Stimulated activated CD8-positive, alpha-beta memory T cell treated with anti-CD3 and anti-CD28 coated beads, Interleukin-12 subunit alpha, Interleukin-12 subunit beta, amount 100 ng/mL, for 4 hours (primary cell): ENCODE results near the gene LRRIQ3.
A peak's percentile ranks its signal among the peaks of the same experiment; 100 is the strongest.
"Not testable (repeated sequence)": the region's sequence is repeated elsewhere in the genome, so short reads cannot be mapped to it uniquely, and the experiment has no call there.

Experiments used
- DNase-seq: peaks from one replicate; pipeline ENCODE4 v3.0.0-alpha.2; 2020; ENCODE audit warnings: low read depth

LRRIQ3 gene, protein sequence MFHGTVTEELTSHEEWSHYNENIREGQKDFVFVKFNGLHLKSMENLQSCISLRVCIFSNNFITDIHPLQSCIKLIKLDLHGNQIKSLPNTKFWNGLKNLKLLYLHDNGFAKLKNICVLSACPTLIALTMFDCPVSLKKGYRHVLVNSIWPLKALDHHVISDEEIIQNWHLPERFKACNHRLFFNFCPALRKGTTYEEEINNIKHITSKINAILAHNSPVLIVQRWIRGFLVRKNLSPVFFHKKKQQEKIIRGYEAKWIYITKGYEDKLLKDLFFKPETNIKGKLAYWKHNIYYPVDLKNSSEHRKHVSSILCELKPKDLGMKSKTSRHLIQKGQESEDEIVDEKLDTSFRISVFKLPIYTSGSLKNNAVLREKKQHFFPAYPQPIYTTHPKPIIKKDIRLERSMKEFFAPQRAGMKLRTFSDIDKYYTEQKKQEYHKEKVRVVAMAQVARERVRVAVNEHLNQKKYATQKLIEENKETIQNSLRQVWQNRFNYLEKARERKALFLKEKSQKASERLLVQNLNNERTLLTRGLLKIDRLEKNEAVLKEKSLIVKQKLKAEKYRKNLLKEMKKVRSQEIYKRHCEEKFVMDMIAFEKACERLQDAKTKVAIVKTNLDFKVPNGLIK

DNA sequence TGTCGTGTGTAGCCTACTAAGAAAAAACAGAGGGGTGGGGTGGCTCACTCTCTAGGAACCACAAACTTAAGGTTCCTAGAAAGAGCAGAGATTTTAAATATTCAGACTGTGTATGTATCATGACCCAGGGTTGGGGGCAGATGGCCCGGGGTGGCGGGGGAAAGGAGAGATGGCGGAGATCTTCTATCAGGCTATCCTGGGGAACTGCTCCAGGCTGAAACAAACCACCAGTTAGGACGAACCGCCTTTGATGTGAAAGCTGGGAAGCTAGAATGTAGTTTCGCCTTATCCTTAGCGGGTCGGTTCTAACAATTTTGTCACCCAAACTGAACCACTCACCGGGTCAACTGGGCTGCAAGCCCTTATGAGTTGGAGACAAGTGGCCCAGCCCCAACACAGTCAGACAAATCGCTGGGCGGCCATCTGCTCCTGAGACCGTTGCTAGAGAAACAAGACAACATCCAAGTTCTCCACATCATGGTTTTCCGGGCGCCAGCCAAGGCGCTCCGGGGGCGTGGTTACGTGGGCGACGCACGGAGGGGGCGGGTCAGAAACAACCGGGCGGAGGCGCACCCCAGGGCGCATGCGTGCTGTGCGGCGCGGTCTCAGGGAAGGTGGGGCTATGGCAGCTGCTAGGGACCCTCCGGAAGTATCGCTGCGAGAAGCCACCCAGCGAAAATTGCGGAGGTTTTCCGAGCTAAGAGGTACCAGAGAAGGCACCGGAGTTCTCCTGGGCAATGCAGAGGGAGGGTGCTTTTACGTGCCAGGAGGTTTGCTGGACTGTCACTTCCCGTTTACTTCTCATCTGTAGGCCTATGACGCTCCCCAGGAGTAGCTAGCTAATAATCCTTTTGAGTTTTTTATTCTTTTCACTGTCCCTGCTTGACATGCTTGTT, at the start of gene LRRIQ3, which contains the start of gene FPGT:
TSS of gene LRRIQ3 (minus strand) at position 520 of the 896 bp plus-strand sequence. CDS start 14,492 bp downstream, outside the sequence.
TSS of gene FPGT (plus strand) at position 586 of the 896 bp plus-strand sequence. CDS start at position 623, 37 bp downstream.
- DNase-seq = peak; percentile 92

DNA sequence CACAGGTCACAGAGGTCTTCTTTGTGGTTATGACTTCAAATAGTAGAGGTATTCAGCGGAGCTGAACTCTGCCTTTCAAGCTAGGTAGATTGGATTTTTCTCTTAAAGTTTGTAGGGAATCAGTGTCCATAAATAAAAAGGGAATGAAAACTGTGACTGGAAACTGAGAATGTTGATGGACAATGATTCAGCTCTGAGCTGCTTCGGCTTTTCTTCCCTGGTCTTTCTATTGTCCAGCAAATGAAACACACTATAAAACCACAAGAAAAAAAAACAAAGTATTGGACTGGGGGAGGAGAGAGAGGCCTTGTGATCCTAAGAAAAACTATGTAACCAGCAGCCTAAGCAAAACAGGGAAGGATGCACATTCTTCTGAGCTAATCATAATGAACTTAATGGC, 48.3 kb upstream of the LRRIQ3 start:
- no peak for DNase-seq

DNA sequence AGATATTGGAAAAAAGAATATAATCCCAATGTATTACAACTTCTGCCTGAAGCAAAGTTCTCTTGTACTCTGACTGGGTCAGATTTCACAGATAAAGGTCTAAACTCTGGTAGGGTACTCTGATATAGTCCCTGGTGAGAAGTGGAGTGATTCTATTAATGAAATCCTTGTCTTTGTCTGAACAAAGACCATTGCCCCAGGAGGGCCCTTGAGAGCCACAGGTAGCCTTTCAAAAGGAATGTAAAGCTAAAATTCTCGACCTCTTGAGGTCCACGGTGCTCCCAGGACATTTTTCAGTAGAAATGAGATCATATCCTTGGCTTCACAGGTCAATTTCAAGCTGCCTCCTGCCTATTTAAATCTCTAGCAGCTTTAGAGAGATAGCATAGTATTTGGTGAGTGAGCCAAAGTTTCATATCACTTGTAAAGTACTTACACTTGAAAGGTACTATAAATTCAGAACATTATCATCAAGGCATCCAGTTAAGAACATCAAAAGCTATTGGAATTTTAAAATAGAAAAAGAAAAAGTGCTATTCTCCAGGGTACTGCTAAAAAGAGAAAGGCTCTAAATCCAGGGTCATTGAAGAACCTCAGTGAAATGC, 47.3 kb upstream of the LRRIQ3 start:
- DNase-seq = no peak

DNA sequence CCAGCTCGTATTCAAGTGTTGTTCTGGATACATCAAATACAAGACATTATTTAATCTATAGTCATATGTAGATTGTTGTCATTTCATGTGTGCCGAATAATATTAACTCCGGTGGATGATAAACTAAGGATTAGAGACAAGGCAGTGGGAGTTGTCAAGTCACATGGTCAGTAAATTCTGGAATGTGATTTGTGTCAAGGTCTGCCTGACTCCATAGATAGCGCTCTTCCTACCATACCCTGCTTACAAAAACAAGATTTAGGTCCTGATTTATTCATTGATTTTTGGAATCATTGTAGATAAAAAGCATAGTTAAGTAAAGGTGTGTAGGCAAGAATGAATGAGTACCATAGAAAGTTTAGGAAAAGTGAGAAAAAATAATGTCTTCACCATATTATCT, 39.8 kb upstream of the LRRIQ3 start:
- no peak for DNase-seq

DNA sequence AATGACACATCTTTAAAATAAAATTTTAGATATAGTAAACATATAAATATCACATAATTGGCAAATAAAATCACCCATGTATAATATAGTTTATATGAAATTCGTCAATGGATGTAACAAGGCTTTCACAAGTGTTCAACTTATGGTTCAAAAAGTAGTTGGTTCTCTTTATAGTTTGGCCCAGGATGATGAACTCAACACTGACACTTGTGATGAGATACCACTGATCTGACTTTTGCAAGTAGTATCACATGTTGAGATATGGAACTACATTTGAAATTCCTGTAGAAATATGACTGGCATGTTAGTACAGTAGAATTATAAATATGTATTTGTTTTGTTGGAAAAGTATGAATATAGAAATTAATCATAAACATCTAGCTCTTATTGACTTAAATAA, 39.1 kb upstream of the LRRIQ3 start:
- DNase-seq = no peak

DNA sequence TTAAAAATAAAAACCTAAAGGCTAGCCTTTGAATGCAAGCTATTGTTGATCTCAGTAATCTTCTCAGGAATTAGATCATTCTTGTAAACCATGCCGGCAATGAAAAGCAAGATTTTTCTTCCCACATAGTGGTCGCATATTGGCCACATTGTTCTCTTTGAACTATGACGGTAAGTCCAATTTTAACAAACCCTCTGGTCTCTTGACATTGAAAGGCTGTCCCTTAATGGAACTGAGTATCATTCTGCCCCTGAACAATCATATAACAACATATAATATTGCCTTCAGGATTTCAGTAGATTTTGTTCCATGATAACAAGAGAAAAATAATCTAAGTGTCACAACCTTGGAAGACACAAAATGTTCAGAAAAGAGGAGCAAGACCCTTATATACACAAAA, 38.5 kb upstream of the LRRIQ3 start:
- no peak for DNase-seq

DNA sequence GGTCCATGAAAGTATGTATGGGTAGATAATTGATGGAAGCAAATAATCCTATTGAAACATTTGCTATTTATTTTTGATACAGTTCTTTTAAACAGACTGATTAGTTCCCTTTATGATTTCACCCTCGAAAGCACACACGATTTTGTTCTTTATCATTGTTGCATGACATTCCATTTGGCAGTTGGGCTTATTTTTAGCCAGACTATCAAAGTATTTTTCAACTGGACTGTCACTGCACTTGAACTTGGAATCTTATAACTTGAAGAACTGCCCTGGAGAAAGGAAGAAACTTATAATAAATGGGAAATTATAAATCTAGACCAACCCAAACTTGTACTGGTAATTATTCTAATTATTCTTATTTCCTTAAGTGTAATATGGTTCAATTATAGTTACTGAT, 37.2 kb upstream of the LRRIQ3 start, which contains the start of gene TNNI3K:
TSS of gene TNNI3K (plus strand) at position 235 of the 400 bp plus-strand sequence. CDS start at position 300, 65 bp downstream.
- no peak for DNase-seq

DNA sequence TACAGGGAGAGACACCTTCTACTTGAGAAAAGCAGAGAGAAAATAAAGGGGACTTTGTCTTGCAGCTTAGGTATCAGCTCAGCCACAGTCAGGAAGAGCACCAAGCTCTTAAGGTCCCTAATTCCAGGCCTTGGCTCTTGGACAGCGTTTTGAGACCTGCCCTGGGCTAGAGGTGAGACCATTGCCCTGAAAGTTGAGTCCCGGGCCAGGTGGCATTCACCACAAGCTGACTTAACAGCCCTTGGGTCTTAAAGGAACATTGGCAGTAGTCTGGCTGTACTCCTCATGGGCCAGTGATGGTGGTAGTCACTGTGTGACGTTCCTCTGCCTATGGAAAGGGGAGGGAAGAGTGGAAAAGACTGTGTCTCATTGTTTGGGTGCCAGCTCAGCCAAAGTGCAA, 25.5 kb upstream of the LRRIQ3 start:
- DNase-seq = no peak

DNA sequence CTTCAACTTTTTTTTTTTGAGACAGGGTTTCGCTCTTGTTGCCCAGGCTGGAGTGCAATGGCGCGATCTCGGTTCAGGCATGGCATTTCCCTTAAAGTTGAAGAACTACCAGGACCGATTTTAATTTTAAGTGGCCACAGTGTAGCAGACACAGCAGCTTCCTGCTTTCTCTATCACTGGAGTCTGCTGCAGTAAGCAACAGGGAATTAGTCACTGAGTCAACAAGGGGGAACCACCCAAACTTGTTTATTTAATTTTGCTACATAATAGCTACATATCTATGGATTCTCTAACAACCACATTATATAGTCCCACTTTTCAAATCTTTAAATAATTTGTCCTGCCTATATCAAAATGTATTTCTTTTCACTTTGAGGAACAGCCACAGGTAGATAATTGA, 24.7 kb upstream of the LRRIQ3 start:
- DNase-seq = no peak

DNA sequence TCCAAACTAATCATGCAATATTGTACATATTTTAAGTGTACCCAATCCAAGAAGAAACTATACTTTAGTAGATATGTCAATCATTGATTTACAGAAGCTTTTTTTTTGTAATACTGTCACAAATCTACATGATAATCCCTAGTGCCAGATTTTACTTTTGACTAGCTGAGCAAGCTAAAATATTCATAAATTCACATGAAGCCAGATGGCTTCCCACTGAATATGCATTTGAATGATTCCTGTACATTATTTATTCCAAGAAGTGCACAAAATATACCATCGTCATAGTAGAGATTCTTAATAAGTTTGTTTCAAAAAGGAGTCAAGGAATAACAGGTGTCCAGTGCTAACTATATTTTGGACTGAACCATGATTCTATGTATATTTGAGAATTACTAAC, 17.3 kb upstream of the LRRIQ3 start:
- DNase-seq = no peak

DNA sequence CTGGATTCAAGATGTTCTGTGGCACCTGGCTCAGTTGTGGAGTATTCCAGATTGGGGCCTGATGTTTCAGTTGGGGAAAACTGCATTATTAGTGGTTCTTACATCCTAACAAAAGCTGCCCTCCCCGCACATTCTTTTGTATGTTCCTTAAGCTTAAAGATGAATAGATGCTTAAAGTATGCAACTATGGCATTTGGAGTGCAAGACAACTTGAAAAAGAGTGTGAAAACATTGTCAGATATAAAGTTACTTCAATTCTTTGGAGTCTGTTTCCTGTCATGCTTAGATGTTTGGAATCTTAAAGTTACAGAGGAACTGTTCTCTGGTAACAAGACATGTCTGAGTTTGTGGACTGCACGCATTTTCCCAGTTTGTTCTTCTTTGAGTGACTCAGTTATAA, 7.3 kb upstream of the LRRIQ3 start:
- no peak for DNase-seq

DNA sequence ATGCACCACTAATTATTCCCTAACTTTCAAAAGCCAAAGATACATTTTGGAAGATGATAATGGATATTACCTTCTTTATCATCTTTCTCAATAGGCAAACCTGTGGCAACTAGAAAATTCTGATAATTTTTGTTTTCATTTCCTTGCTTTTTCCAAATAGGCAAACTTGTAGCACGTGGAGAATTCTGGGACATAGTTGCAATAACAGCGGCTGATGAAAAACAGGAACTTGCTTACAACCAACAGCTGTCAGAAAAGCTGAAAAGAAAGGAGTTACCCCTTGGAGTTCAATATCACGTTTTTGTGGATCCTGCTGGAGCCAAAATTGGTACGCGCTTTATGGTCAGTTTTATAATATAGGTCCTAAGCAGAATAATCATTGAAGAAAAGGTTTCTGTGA, 1.5 kb upstream of the LRRIQ3 start:
- DNase-seq = no peak

DNA sequence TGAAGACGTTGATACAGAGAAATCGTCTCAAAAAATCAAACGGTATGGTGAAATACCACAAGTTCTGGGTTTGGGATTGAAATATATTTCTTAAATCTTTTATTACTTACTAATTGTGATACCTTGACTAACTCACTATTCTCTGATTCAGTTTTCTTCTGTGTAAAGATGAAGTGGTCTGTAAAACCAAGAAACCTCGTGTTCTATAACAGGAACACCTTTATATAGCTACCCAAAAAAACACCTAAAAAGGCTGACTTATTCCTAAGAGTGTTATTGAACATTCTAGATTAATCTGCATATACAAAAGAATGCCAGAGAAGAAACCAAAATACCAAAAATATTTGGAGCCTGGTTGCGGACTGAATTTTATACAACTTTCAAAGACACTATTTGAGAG, 721 bp downstream of the LRRIQ3 start:
- no peak for DNase-seq

DNA sequence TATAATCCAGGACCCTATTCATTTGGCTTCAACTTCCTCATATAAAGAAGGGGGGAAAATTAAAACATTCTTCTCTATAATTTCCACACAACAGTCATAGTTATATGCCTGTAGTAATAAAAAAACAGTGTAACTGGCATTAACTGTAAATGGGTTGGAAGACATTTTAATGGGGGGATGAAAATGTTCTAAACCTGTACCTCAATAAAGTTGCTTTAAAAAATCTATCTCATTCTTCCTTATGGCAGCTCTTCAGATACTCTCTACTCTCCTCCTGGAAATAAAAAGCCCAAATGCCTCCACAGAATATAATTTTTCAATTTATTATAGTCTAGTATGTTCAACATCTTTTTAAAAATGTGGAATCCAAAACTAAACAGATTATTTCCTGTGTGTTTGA, 2.6 kb downstream of the LRRIQ3 start:
- DNase-seq = no peak

DNA sequence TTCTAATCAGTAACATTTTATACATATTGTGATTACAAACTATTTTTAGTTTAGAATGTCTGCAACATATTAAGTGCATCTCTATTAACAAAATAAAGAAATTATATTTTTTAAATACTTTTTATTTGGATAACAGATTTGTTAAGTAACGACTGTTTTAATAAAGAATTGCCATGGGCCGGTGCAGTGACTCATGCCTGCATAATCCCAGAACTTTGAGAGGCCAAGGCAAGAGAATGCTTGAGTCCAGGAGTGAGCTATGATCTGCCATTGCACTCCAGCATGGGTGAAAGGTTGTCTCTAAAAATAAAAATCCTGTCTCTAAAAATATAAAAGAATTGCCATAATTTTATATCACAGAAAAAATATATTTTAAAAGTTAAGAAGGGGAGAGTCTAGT, 4.1 kb downstream of the LRRIQ3 start:
- DNase-seq = no peak

DNA sequence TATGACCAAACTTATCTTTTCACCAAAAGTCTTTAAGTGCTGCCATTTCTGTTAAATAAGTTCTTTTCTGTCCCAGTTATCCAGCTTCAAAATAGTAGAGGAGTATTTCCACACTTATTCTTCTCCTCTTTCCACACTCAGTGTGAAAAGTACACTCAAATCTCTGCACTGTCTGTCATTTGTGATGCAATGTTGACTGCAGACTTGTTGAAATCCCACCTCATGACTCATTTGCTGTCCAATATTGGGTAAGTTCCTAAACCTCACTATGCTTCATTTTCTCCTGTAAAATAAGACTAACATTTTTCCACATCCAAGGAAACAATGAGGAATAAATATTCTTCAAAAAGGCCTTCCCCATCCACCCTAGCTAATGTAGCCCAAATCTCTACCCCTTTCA, 17.5 kb downstream of the LRRIQ3 start:
- DNase-seq = no peak

DNA sequence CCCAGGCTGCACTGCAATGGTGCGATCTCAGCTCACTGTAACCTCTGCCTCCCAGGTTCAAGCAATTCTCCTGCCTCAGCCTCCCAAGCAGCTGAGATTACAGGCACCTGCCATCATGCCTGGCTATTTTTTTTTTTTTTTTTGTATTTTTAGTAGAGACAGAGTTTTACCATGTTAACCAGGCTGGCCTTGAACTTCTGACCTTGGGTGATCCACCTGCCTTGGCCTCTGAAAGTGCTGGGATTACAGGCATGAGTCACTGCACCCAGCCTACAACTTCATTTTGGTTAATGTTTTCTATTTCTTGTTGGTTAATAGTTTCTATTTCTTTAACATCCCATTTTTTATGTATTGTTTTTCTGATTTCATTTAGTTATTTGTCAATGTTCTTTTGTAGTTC, 23.6 kb downstream of the LRRIQ3 start:
- not testable (repeated sequence) for DNase-seq

DNA sequence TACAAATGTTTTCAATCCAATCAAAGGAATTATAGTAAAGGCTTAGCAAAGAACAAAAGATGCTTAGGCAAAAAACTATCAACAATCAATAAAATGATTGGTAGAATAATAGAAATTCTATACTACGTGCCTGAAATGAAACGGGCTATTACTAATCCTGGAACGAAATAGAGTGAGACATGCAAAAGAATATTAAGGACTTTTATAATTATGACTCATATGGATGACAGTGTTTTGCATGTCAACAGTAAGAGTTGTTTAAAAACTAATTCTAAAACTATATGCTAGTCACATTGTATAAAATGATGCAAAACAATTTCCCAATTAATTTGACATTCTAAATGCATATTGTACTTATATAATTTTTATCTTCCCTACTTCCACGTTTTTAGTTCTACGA, 35.6 kb downstream of the LRRIQ3 start:
- no peak for DNase-seq

DNA sequence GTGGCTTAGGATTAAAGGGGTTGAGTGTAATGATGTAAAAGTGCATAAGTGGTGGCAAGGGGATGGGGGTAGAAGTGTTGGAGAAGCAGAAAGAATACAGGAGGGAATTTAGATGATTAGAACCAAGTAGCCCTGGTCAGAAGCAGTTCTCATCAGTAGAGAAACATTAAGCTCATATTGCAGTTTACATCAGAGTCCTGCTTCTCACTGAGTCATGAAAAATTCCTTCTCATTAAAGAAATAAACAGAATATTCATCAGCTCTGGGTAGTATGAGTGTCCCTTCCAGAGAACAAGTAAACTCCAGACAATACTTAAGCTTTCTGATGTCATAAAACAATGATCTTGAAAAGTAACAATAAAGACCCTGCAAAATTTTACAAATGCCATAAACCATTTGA, 36.5 kb downstream of the LRRIQ3 start:
- no peak for DNase-seq

DNA sequence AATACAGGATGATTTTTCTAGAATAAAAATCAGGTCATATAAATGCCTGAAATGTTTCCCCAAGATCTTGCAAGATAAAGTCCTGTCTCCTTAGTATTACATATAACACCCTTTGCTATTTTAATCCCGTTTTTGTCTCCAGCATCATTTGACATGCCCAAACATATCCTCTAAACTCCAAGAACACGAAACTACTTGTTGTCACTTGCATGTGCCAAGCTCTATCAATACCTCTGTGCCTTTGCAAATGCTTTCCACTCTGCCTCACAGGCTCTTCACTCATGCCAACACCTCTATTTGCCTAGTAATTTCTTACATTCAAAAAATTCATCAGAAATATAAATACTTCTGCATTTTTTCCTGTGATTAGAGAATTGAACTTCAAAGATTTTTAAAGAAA, 37.9 kb downstream of the LRRIQ3 start:
- no peak for DNase-seq

DNA sequence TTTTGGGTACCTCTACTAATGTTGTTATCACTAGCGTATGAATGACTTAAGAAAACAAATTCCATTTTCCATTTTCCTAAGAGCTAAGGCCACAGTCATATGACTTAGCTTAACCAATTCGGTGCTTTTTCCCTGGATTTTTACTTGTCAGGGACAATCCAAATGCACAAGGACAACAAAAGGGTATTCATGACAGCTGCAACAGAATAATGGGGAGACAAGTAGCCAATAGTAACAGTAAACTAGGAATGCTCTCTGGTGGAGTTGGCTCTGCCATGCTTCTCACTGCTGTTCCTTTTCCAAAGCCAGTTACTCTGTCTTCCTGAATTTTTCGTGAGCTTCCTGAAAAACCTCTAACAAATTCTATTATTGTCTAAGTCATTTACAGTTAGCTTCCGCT, 52.9 kb downstream of the LRRIQ3 start:
- DNase-seq = no peak

DNA sequence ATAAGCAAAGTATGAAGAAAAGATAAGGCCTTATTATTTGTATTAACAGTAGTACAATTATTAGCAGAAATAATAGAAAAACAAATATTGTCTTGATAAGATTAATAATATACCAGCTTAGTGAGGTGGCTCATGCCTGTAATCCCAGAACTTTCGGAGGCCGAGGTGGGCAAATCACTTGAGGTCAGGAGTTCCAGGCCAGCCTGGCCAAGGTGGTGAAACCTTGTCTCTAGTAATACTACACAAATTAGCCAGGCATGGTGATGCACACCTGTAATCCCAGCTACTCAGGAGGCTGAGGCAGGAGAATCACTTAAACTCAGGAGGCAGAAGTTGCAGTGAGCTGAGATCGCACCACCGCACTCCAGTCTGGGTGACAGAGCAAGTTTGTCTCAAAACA, 80.6 kb downstream of the LRRIQ3 start:
- DNase-seq = not testable (repeated sequence)
